ENCODE data around the gene AKAP6.
A peak's percentile ranks its signal among the peaks of the same experiment; 100 is the strongest.
"Not testable (repeated sequence)": the region's sequence is repeated elsewhere in the genome, so short reads cannot be mapped to it uniquely, and the experiment has no call there.

AKAP6 gene

DNA sequence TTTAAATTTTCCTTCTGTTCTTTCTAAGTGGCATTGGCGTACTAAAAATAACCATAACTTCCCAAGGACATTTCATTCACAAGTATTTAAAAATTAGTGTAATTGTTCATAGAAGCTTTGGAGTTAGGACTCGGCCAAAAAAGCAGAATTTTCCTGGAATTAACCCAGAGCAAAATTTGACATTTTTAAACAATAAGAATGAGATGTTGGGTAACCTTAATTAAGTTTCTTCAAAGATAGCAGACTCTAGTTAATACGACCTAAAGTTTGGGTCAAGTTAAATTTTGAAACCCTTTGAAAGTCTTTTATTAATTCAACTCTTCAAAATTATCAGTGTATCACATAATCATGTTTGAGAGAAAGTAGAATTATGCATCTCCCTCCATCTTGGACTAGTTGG, 118.3 kb downstream of the AKAP6 start:
- no peak for DNase-seq (ENCODE audit: low read depth in 2 of 2)

GRCh38 chr14:32449648-32450047, 120.5 kb downstream of the AKAP6 start:
- no peak for DNase-seq (ENCODE audit: low read depth in 2 of 2)

DNA sequence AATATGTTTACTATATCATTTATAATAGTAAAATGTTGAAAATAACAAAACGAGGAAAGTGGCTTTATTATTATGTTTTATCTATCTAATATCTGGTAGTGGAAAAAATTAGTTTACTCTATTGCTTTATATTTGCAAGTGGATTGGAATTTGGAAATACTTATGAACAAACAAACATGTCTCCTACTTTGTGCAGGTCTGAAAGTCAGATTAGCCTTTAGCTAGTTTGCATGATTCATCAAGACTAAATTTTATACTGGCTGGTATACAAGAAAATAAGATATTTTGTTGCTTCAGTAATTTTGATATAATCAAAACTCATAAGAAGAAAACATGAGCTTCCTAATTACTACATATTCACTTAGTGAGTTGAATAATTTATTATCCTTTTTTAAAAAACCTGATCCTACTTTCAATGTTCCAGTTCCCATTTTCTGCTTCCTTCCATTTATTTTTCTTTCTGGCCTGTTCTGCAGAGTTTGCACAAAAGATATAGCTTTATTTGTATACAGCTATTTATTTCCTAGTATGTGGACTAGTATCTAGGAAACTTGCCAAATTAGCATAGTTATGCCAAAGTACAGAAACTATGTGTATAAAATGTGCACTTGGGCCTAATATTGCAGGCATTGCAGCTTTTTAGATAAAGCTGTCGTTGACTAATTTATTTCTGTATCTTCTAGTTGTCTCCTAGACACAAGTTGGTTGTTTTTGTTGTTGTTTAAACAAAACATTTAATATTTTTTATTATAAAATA, 122.0 kb downstream of the AKAP6 start:
- DNase-seq (ENCODE audit: low read depth in 2 of 2), result no peak

GRCh38 chr14:32453857-32454810, 125.0 kb downstream of the AKAP6 start:
- DNase-seq (ENCODE audit: low read depth in 2 of 2), result no peak

GRCh38 chr14:32457213-32457920, 128.3 kb downstream of the AKAP6 start:
- DNase-seq (ENCODE audit: low read depth in 2 of 2), result peak in 1 of 2 experiments; percentile 30

GRCh38 chr14:32458720-32459119, 129.6 kb downstream of the AKAP6 start:
- no peak for DNase-seq (ENCODE audit: low read depth in 2 of 2)

- no peak for DNase-seq (ENCODE audit: low read depth in 2 of 2)
Observed at GRCh38 chr14:32460267-32460666, 131.2 kb downstream of the AKAP6 start.

DNA sequence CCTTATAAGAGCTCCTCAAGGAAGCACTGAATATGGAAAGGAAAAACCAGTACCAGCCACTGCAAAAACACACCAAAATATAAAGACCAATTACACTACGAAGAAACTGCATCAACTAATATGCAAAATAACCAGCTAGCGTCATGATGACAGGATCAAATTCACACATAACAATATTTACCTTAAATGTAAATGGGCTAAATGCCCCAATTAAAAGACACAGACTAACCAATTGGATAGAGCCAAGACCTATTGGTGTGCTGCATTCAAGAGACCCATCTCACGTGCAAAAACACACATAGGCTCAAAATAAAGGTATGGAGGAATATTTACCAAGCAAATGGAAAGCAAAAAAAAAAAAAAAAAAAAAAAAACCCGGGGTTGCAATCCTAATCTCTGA, 133.5 kb downstream of the AKAP6 start:
- DNase-seq (ENCODE audit: low read depth in 2 of 2), result not testable (repeated sequence)

GRCh38 chr14:32468955-32469354, 139.9 kb downstream of the AKAP6 start:
- DNase-seq (ENCODE audit: low read depth in 2 of 2), result peak in 1 of 2 experiments; percentile 46

- no peak for DNase-seq (ENCODE audit: low read depth in 2 of 2)
Observed at GRCh38 chr14:32469388-32470160, 140.5 kb downstream of the AKAP6 start.

DNA sequence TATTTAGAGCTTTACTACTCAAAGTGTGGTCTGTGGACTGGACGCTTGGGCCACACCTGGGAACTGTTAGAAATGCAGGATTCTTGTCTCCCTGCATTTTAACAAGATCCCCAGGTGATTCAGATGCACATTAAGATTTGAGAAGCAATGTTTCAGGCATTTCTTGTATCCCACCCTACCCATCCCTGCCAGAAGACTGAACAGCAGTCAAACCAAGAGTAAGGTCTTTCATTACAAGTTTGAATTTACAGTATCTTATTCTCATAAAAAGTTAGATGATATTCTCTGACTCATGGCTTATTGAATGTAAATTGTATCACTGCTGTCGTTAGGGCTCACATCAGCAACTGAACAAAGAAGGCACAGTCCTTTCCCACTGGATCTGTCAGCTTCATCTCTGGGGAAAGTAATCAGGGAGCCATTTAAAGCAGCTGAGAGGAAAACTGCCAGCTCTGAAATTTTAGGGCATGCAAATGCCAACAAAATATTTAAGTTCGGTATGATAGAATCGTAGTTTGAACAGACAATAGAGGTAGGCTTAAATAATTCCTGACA, 141.1 kb downstream of the AKAP6 start:
- no peak for DNase-seq (ENCODE audit: low read depth in 2 of 2)

DNA sequence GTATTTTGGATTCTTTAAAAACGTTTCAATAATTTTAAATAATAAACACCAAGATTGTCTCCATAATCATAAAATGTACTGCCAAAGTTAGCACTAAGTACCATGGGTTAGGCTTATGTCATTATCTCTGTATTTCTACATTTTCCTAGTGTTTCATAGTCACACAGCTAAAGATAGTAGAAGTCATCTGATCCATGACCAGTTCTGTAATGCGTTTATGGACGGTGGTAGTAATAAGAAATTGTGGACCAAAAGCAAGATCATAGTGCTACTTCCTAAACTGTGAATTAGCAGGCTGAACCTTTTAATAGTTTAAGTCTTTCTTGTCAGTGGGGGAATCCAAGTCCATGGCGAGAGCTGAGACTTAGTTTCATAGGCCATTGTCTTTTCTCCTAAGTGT, 142.1 kb downstream of the AKAP6 start:
- no peak for DNase-seq (ENCODE audit: low read depth in 2 of 2)

DNA sequence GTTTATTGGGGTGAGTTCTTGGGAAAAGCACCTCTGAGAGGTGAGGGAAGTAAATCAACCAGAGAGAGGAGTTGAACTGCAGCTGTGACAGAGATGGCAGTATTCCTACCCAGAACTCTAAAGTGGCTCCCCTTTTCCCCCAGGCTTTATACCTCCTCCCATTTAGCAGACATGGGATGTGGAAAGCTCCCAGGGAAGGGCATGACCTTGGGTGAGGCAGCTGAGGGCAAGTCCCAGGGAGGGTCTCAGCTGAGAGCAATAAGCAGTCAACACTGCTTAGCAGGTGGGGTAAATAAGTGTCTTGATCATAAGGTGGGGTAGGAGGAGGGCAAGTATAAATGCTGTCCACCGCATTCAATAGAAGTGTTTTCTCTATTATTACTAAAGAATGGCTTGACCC, 143.0 kb downstream of the AKAP6 start:
- DNase-seq (ENCODE audit: low read depth in 2 of 2), result no peak

DNA sequence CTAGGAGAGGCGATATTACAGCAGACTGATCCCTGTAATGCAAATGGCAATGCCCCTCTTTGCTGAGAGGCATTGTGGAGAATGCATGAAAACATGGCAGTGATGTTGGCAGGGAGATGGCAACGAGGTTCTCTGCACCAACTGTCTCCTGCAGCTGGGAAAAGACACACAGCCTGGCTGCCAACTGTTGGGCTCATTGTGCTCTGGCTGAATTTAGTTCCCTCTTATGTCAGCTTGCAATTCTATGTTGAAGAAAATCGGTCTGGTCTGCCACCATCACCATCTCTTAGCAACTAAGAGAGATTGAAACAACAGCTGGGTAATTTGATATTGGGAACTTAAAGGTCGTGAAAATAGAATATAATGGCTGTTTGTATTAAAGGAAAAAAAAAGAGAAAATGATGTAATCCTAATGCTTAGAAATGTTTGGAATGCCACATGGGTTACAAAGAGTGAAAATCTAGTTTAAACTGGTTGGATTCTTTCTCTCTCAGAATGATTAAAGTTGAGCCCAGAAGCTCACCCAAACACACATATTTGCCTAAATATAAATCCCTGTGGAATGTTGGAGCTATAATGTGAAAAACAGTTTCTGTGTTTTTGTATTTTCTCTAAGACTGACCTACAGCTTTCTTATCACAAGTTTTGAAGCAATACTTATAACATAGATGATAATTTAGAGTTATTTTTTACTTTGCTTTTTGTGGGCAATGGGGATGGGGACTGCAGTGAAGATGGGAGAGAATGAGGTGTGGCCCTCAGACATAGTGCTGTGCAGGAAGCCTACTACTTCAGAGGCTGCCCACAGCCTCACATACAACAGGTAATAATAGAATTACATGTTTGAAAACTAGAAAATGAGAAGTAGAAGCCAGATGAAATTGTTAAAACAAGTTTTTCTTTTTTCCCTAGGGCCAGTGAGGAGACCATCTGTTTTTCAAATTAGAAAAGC, 143.7 kb downstream of the AKAP6 start:
- DNase-seq (ENCODE audit: low read depth in 2 of 2), result peak; percentile 74 to 80

DNA sequence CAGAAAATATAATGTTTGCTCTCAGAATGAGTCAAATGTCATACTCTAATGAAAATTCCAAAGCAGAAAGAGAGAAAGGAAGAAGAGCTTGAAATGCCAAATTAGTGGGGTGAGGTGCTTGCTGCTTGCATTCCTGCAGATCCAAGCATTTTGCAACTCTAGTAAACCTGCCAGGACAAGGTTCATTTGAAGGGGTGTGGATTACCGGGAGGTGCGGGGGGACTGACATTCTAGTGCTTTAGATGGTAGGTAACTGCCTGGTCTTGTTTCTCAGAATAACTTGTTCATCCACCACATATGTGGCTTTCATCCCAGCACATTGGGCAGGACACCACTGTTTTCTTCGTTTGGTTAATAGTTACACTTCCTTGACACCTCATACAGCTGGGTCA, 144.4 kb downstream of the AKAP6 start:
- DNase-seq (ENCODE audit: low read depth in 2 of 2), result peak; percentile 51 to 54

- DNase-seq (ENCODE audit: low read depth in 2 of 2), result no peak
Observed at GRCh38 chr14:32474478-32475195, 145.5 kb downstream of the AKAP6 start.

- DNase-seq (ENCODE audit: low read depth in 2 of 2), result no peak
Observed at GRCh38 chr14:32476532-32476931, 147.4 kb downstream of the AKAP6 start.

- DNase-seq (ENCODE audit: low read depth in 2 of 2), result no peak
Observed at GRCh38 chr14:32477396-32477795, 148.3 kb downstream of the AKAP6 start.

DNA sequence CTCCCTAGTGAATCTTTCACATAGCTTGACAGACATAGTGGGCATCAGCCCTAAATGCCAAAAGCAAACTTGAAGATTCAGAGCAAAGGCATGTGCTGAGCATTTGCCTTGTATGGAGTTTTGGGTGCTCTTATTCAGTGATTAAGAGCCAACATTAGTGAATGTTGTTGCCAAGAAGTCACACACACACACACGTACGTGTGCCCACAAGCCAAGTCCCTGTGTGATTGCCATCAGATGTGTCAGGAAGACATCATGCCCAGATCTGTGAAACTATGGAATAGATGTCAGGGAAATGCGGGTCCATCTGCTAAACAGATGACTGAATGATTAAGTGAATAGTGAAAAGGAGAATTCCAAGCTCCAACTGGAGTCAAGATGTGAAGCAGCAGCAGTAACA, 149.0 kb downstream of the AKAP6 start:
- peak; percentile 66 to 70 for DNase-seq (ENCODE audit: low read depth in 2 of 2)

All from fibroblast of skin of left biceps (primary cell).